Activated naive CD8-positive, alpha-beta T cell treated with anti-CD3 and anti-CD28 coated beads for 36 hours (primary cell): ENCODE measurements around the gene FPGS. TPM values are rescaled to one million over a fixed set of nuclear protein-coding genes. Genes with fewer than 3 reads are reported as not detected.
A peak's percentile ranks its signal among the peaks of the same experiment; 100 is the strongest.

ENCODE experiments used
- DNase-seq: peaks from one replicate; pipeline ENCODE4 v3.0.0; 2021
- H3K27ac Mint-ChIP-seq: one replicate; pipeline ENCODE4 v1.8.0; 2022; ENCODE audit warnings: mild to moderate bottlenecking, moderate library complexity, mixed read lengths
- H3K27me3 Mint-ChIP-seq: one replicate; pipeline ENCODE4 v1.8.0; 2022; ENCODE audit warnings: mild to moderate bottlenecking, mixed read lengths
- H3K36me3 Mint-ChIP-seq: one replicate; pipeline ENCODE4 v1.8.0; 2021; ENCODE audit warnings: mild to moderate bottlenecking, mixed read lengths
- H3K4me1 Mint-ChIP-seq: one replicate; pipeline ENCODE4 v1.8.0; 2021; ENCODE audit warnings: mixed read lengths
- H3K4me3 Mint-ChIP-seq: one replicate; pipeline ENCODE4 v1.8.0; 2022; ENCODE audit warnings: mild to moderate bottlenecking, moderate library complexity, mixed read lengths
- H3K9me3 Mint-ChIP-seq: one replicate; pipeline ENCODE4 v1.8.0; 2022; ENCODE audit warnings: mixed read lengths
- total RNA-seq, 2 experiments: library from RNA; stranded (reverse); gene quantifications; one replicate each; pipeline ENCODE4 v1.2.3, GENCODE V29; 2021

The FPGS gene
- total RNA-seq, 2 experiments from 2014 or later, result 86.3 to 88.0 TPM

DNA sequence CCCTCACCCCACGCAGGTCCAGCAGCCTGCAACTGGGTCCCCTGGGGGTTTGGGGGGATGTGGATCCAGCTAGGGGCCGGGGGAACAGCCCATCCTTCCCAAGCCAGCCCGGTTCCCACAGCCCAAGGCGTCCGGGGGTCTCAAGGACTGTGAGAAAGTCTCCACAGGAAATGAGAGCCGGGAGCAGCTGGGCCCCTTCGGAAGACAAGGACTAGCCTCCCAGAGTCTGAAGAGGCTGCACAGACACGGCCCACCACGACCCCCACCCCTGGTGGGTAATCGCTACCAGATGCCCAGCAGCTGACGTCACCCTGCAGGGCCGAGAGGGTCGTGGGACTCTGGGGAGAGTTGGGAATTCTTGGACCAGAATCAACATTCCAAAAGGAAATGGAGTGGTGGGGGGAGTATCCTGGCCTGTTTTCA is 34.8 kb upstream of the FPGS start:
- no peak for DNase-seq
- H3K27ac Mint-ChIP-seq, result peak overlapping the region; percentile 86
- H3K4me1 Mint-ChIP-seq, result peaks cover 47% of the 10 kb centered on the region
- no peaks in the 10 kb centered on the region for H3K9me3 Mint-ChIP-seq
- peaks cover 25% of the 10 kb centered on the region for H3K36me3 Mint-ChIP-seq
- no peaks in the 10 kb centered on the region for H3K27me3 Mint-ChIP-seq
- H3K4me3 Mint-ChIP-seq, result no peak overlapping the region

DNA sequence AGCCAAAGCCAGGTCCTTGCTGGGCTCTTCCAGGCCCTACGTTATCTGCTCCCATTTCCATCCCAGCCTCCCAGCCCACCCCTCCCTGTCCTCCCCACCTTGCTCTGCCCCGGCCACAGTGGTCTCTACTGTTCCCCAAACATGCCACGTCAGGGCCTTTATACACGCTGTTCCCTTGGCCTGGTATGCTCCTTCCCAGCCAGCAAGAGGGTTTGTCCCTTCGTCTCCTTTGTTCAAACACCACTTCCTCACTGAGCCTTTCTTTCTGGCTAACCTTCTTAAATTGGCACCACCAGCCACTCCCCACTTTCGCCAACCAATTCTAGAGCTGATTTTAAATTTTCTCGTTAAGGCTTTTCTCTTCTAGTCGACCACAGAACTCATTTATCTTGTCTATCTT is 34.0 kb upstream of the FPGS start:
- Mint-ChIP-seq H3K4me1 (peaks cover 52% of the 10 kb centered on the region), H3K4me3 (peak overlapping the region; percentile 53), H3K27ac (peak overlapping the region; percentile 39), H3K27me3 (no peaks in the 10 kb centered on the region), H3K9me3 (no peaks in the 10 kb centered on the region), H3K36me3 (peaks cover 26% of the 10 kb centered on the region)
- no peak for DNase-seq

DNA sequence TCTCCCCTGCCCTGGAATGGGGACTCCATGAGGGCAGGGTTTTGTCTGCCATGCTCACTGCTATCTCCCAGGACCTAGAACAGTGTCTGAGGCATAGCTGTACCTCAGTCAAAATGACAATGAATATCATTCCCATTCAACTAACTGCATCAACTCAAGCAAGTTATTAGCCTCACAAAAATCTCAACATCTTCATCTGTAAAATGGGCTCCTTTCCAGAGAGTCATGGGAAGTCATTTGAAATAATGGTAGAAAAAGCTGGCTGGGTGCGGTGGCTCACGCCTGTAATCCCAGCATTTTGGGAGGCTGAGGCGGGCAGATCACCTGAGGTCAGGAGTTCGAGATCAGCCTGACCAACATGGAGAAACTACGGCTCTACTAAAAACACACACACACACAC is 33.6 kb upstream of the FPGS start:
- Mint-ChIP-seq H3K4me1 (peaks cover 53% of the 10 kb centered on the region), H3K9me3 (no peaks in the 10 kb centered on the region), H3K4me3 (peak overlapping the region; percentile 53), H3K27me3 (no peaks in the 10 kb centered on the region), H3K36me3 (peaks cover 30% of the 10 kb centered on the region), H3K27ac (peak overlapping the region; percentile 39)
- DNase-seq, result no peak

DNA sequence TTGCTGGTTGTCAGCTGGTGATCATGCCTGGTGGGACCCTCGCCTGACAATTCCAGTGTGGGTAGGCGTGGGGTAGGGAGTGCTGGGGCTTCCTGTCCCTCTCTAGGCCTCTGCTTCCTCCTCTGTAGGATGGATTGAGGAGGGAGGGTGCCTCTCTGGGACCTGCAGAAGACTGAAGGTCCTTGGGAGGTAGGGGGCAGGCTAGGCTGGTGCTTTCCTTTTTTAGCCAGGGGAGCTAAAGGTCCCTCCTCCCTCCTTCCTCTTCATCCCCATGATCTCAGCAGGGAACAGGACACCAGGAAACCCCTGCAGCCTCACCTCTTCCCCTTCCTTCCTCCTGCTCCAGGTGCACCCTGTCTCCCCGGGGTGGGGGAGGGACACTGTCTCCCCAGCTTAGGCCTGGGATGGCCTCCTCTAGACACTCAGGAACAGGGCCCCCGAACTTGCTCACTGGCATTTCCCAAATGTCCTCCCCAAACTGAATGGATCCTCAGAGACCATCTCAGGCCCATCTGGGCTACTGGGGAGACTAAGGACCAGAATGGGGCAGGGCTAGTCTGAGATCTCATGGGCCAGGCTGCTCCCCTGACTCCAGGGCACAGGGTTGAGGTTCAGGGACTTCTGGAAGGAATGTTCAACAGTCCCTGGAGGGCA is 32.6 kb upstream of the FPGS start:
- DNase-seq, result no peak
- no peaks in the 10 kb centered on the region for H3K27me3 Mint-ChIP-seq
- peak overlapping the region; percentile 83 for H3K27ac Mint-ChIP-seq
- H3K9me3 Mint-ChIP-seq, result no peaks in the 10 kb centered on the region
- peaks cover 34% of the 10 kb centered on the region for H3K36me3 Mint-ChIP-seq
- H3K4me1 Mint-ChIP-seq, result peaks cover 55% of the 10 kb centered on the region
- peak overlapping the region; percentile 85 for H3K4me3 Mint-ChIP-seq

DNA sequence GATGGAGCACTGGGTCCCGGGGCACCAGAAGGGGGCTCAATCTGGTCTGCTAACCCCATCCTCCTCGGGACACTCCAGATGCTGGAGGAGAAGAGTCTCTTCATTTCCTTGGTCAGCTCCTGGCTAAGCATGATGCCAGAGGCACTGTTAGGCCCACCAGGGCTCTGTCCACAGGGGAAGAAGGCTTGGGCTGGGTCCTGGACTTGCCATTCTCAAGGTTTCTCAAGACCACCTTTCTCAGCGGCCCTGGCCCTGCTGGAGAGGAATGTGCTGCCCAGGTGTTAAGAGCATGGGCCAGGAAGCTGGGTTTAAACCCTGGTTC is 32.1 kb upstream of the FPGS start:
- peak overlapping the region; percentile 85 for H3K4me3 Mint-ChIP-seq
- H3K4me1 Mint-ChIP-seq, result peaks cover 55% of the 10 kb centered on the region
- no peaks in the 10 kb centered on the region for H3K27me3 Mint-ChIP-seq
- H3K27ac Mint-ChIP-seq, result peak overlapping the region; percentile 83
- peaks cover 33% of the 10 kb centered on the region for H3K36me3 Mint-ChIP-seq
- H3K9me3 Mint-ChIP-seq, result no peaks in the 10 kb centered on the region
- no peak for DNase-seq

DNA sequence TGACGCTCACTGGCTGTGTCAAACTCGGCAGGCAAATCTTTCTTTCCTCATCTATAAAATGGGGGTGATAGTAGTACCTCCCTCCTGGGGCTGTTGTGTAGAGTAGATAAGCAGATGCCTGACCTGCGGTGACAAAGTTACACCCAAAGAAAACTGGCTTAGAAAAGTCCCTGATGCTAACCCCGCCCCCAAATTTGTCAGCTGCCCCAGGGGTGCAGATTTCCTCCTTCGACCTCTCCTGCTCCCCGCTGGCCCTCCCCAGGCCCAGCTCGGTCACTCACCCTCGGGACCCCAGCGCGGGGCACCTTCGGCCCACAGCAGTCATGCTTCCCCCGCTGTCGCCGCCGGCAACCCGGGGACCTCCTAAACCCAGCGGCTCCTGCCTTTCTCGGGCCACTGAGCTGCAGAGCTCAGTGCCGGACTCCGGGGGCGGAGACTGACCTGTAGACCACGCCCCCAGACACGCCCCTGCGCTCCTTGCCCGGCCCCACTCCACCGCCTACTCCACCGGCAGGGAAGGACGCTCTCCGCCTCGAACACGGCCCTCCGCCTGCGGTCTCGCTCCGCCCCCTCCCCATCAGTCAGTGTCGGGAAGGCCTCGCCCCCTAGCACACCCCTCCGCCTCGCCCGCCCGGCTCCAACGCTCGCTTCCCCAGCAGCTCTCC is 31.6 kb upstream of the FPGS start:
- H3K36me3 Mint-ChIP-seq, result peaks cover 33% of the 10 kb centered on the region
- peak overlapping the region; percentile 85 for H3K4me3 Mint-ChIP-seq

DNA sequence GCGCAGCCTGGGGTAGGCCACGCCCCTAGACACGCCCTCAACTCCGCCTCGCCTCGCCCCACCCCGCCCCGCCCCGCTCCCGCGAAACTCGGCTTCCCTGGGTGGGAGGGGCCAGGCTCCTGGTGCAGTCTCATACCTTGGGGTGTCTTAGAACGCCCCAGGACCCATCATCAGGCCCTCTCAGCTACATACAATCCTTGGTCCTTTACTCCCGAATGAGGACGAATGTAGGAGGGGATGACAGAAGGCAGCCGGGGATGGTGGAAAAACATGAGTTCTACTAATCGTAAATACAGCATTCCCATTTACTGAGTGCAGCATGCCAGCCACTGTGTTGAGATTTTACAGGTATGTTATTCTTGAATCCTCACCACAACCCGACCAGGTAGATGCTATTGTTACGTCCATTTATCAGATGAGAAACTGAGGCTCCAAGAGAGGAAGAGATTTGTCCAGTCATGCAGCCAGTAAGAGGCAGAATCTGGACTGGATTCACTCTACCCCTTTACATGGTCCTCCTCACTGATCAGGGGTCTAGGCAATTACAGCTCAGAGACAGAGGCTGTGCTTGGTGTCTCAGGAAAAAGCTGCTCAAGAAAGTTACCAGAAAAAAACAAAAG is 31.0 kb upstream of the FPGS start:
- H3K9me3 Mint-ChIP-seq, result no peaks in the 10 kb centered on the region
- DNase-seq, result no peak
- no peaks in the 10 kb centered on the region for H3K27me3 Mint-ChIP-seq
- peak overlapping the region; percentile 83 for H3K27ac Mint-ChIP-seq
- H3K36me3 Mint-ChIP-seq, result peaks cover 28% of the 10 kb centered on the region
- H3K4me1 Mint-ChIP-seq, result peaks cover 57% of the 10 kb centered on the region
- peak overlapping the region; percentile 85 for H3K4me3 Mint-ChIP-seq

More for the DNA sequence above, 31.6 kb upstream of the FPGS start:
- Mint-ChIP-seq H3K9me3 (no peaks in the 10 kb centered on the region), H3K27ac (peak overlapping the region; percentile 83), H3K27me3 (no peaks in the 10 kb centered on the region), H3K4me1 (peaks cover 55% of the 10 kb centered on the region)
- DNase-seq, result peak; percentile 99

DNA sequence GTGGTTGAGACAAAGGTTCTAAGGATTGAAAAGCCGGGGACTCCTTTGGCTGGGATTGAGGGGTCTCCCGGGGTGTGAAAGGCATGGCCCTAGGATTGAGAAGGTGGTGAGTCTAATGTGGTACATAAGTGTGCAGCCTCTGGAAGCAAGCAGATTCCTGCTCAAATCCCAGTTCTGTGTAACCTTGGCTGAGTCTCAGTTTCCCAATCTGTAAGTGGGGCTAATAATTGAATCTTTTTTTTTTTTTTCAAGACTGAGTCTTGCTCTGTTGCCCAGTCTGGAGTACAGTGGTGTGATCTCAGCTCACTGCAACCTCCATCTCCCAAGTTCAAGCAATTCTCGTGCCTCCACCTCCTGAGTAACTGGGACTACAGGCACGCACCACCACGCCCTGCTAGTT is 30.1 kb upstream of the FPGS start:
- H3K4me3 Mint-ChIP-seq, result no peak overlapping the region
- no peaks in the 10 kb centered on the region for H3K9me3 Mint-ChIP-seq
- peaks cover 26% of the 10 kb centered on the region for H3K36me3 Mint-ChIP-seq
- no peak overlapping the region for H3K27ac Mint-ChIP-seq
- no peak for DNase-seq
- H3K27me3 Mint-ChIP-seq, result no peaks in the 10 kb centered on the region
- peaks cover 51% of the 10 kb centered on the region for H3K4me1 Mint-ChIP-seq

DNA sequence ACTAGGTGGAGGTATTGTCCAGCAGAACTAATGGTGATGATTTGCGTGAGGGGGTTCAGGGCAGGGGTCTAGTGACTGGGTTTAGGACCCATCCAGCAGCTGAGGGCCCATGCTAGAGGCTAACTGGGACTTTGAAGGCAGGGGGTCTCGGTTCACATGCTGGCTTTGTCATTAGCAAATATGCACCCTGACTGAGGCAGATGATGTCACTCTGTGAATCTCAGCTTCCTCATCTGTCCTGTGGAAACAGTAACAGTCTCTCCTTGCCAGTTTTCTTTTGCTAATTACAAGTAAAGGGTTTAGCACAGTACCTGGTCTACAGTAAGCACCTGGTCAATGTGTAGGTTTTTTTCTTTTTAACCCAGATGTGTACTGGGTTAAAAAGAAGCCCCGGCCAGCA is 29.4 kb upstream of the FPGS start:
- Mint-ChIP-seq H3K4me3 (no peak overlapping the region), H3K4me1 (peaks cover 49% of the 10 kb centered on the region), H3K36me3 (peaks cover 28% of the 10 kb centered on the region), H3K27ac (no peak overlapping the region), H3K27me3 (no peaks in the 10 kb centered on the region), H3K9me3 (no peaks in the 10 kb centered on the region)
- no peak for DNase-seq

DNA sequence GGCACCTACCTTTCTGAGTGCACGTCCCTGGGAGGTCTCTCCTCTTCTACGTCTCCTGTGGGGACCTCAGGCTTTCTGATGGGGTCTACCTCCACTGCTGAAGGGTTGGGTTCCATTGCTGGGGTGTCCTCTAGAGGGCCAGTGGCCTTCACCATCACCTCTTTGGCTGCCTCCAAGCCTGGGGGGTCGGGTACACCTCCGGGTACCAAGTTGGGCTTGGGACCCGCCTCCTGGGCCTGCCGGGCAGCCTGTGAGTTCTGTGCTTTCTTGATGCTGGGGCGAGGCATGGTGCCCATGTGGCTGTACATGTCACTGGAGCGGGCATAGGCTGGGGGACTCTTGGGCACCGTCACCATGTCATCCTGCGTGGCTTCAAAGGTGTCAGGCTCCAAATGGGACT is 28.7 kb upstream of the FPGS start:
- Mint-ChIP-seq H3K9me3 (no peaks in the 10 kb centered on the region), H3K4me3 (no peak overlapping the region)

DNA sequence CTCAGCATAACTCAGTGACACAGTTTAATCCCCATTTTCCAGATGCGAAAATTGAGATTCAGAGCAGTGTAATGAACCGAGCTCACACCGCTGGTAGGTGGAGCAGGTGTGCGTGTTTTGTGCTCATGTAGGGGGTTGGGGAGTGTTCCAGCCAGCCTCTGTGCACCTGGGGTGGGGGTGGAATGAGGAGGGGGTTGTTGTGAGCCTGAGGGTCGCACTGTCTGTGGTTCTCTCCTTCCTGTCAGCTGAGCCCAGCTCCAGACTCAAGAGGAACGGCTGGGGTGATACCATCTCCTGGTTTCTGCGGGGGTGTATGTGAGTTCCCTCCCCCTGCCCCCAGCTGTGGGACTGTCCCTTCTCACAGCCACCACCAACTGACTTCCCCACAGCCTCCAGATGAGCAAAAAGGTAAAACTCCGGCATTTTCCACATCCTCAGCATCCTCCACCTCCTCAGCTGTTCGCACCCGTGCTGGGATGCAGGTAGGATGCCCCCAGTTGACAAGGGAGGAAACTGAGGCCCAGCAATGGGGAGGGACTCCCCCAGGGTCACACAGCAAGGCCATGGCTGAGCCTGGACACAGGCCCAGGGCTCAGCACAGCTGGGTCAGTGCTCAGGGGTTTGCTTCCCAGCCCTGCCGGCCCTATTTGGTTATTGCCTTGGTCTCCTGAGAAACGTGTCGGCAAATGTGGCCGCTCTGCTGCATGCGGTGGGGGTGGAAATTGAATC is 26.3 kb upstream of the FPGS start:
- peak overlapping the region; percentile 97 for H3K27ac Mint-ChIP-seq
- peaks cover 22% of the 10 kb centered on the region for H3K36me3 Mint-ChIP-seq
- peaks cover 40% of the 10 kb centered on the region for H3K4me1 Mint-ChIP-seq
- no peaks in the 10 kb centered on the region for H3K9me3 Mint-ChIP-seq
- peak overlapping the region; percentile 98 for H3K4me3 Mint-ChIP-seq
- peak; percentile 79 for DNase-seq
- H3K27me3 Mint-ChIP-seq, result no peaks in the 10 kb centered on the region

More for the DNA sequence above, 28.7 kb upstream of the FPGS start:
- Mint-ChIP-seq H3K27ac (no peak overlapping the region), H3K27me3 (no peaks in the 10 kb centered on the region), H3K36me3 (peaks cover 27% of the 10 kb centered on the region), H3K4me1 (peaks cover 45% of the 10 kb centered on the region)
- DNase-seq, result no peak

DNA sequence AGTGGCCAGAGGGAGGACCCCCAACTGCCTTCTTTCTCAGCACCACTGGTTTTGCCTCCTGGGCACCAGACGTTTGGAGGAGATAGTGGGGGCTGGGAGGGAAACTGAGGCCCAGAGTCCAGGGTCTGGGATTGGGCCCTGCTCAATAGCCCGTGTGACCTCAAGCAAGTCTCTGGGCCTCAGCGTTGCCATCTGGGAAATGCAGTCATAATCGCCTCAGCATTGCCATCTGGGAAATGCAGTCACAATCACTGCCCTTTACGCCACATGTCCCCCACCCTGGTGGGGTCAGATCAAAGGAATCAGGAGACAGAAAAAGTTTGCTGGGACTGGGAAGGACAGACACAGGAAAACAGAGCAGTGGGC is 25.8 kb upstream of the FPGS start:
- H3K27ac Mint-ChIP-seq, result peak overlapping the region; percentile 97
- H3K4me3 Mint-ChIP-seq, result peak overlapping the region; percentile 98
- no peak for DNase-seq
- peaks cover 41% of the 10 kb centered on the region for H3K4me1 Mint-ChIP-seq
- H3K27me3 Mint-ChIP-seq, result no peaks in the 10 kb centered on the region
- peaks cover 22% of the 10 kb centered on the region for H3K36me3 Mint-ChIP-seq
- no peaks in the 10 kb centered on the region for H3K9me3 Mint-ChIP-seq

DNA sequence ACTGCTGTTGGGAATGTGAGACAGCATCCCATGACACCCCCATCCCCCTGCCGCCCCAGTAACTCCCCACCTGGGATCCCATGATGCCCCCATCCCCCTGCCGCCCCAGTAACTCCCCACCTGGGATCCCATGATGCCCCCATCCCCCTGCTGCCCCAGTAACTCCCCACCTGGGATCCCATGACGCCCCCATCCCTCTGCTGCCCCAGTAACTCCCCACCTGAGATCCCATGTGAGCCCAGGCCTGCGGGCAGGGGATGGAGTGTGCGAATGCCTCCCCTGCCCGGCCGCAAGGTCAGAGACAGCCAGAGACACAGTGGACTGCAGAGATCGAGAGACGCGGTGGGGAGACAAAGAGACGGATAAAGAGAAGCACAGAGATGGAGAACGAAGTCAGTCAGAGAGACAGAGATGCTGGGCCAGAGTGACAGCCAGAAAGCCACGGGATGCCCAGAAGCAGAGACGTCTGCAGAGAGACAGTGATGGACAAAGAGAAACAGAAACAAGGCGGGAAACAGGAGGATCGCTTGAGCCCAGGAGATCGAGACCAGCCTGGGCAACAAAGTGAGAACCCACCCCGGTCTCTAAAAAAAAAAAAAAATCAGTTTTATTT is 25.2 kb upstream of the FPGS start:
- Mint-ChIP-seq H3K4me1 (peaks cover 45% of the 10 kb centered on the region), H3K36me3 (peaks cover 22% of the 10 kb centered on the region), H3K27me3 (no peaks in the 10 kb centered on the region), H3K9me3 (no peaks in the 10 kb centered on the region), H3K4me3 (peak overlapping the region; percentile 98), H3K27ac (peak overlapping the region; percentile 97)
- DNase-seq, result no peak

DNA sequence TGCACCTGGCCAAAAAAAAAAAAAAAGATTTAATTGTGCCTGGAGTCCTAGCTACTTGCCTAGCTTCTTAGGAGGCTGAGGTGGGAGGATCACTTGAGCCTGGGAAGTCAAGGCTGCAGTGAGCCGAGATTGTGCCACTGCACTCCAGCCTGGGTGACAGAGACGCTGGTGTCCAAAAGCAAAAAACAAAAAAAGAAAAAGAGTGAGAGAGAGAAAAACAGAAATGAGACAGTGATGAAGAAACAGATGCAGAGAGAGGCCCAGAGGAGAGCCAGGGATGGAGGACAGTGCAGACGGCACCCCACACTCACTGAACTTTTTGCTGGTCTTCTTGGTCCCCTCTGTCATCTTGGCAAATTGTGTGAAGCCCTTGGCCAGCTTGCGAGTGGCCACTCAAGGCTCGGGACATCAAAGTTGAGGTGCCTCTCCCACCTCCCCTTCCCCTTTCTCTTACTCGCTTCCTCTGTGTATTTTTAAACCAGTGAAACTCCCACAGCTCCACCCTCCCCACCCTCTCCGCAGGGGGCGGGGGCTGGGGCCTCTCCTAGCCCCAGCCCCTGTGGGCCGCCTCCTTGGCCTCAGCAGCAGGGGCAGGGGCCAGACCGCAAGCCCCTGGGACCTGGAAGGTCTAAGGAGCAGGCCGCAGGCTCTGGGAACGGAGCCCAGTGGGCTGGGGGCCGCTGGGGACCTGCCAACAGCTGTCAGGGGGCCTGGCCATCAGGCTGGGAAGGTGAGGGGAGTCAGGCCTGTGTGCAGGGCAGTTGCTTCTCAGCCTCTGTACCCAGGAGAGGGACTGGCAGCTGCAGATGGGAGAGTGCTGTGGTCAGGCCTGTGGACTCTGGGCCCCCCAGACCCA is 24.2 kb upstream of the FPGS start, which contains the start of gene SH2D3C:
SH2D3C (minus strand) TSS at position 387 of the 856 bp plus-strand sequence; CDS start at position 348, 39 bp downstream.
- Mint-ChIP-seq H3K4me3 (peak within 1 kb of the TSS; percentile 98), H3K4me1 (peaks cover 52% of the 10 kb centered on the region), H3K27me3 (no peaks in the 10 kb centered on the region), H3K9me3 (no peaks in the 10 kb centered on the region), H3K36me3 (peaks cover 20% of the 10 kb centered on the region), H3K27ac (peak within 1 kb of the TSS; percentile 97)
- peak; percentile 67 for DNase-seq
